HG03378 (cell line): ENCODE results near the gene DIAPH3.

Source experiments
- ATAC-seq: cut with Tn5 transposase; IDR thresholded peaks from one replicate; pipeline ENCODE4 v1.9.1; 2021; ENCODE audit warnings: mild to moderate bottlenecking, moderate library complexity; ENCODE audit not compliant: unreplicated experiment

Gene DIAPH3

GRCh38 chr13:59734393-59734792 lies 429.3 kb downstream of the DIAPH3 start:
- peak; percentile 100 for ATAC-seq

- ATAC-seq, result no peak
Observed at GRCh38 chr13:59733744-59734143, 430.0 kb downstream of the DIAPH3 start.

GRCh38 chr13:59730026-59730425 lies 433.7 kb downstream of the DIAPH3 start:
- ATAC-seq, result no peak

- no peak for ATAC-seq
Observed at GRCh38 chr13:59728896-59729545, 434.7 kb downstream of the DIAPH3 start.

- no peak for ATAC-seq
Observed at GRCh38 chr13:59721926-59722910, 441.5 kb downstream of the DIAPH3 start.

- no peak for ATAC-seq
Observed at GRCh38 chr13:59715611-59716010, 448.1 kb downstream of the DIAPH3 start.

GRCh38 chr13:59710996-59711701 lies 452.6 kb downstream of the DIAPH3 start:
- ATAC-seq, result no peak

- ATAC-seq, result no peak
Observed at GRCh38 chr13:59710416-59710815, 453.3 kb downstream of the DIAPH3 start.

- peak; percentile 71 for ATAC-seq
Observed at GRCh38 chr13:59706101-59706976, 457.4 kb downstream of the DIAPH3 start.

GRCh38 chr13:59702269-59702668 lies 461.5 kb downstream of the DIAPH3 start:
- no peak for ATAC-seq

GRCh38 chr13:59701261-59701660 lies 462.5 kb downstream of the DIAPH3 start:
- no peak for ATAC-seq

GRCh38 chr13:59700281-59700680 lies 463.4 kb downstream of the DIAPH3 start:
- no peak for ATAC-seq

- no peak for ATAC-seq
Observed at GRCh38 chr13:59696271-59696670, 467.5 kb downstream of the DIAPH3 start.

- no peak for ATAC-seq
Observed at GRCh38 chr13:59691501-59692066, 472.1 kb downstream of the DIAPH3 start.

GRCh38 chr13:59690857-59691500 lies 472.7 kb downstream of the DIAPH3 start:
- peak; percentile 67 for ATAC-seq

- ATAC-seq, result no peak
Observed at GRCh38 chr13:59689057-59689456, 474.7 kb downstream of the DIAPH3 start.

- no peak for ATAC-seq
Observed at GRCh38 chr13:59686798-59687394, 476.8 kb downstream of the DIAPH3 start.

- ATAC-seq, result no peak
Observed at GRCh38 chr13:59684105-59684504, 479.6 kb downstream of the DIAPH3 start.

GRCh38 chr13:59681636-59682311 lies 482.0 kb downstream of the DIAPH3 start:
- no peak for ATAC-seq
